ENCODE results near the gene RASSF6. TPM values are rescaled to one million over a fixed set of nuclear protein-coding genes. Genes with fewer than 3 reads are reported as not detected.

RASSF6 gene
- total RNA-seq, 1 experiment from 2014 or later: 2.4 TPM

DNA sequence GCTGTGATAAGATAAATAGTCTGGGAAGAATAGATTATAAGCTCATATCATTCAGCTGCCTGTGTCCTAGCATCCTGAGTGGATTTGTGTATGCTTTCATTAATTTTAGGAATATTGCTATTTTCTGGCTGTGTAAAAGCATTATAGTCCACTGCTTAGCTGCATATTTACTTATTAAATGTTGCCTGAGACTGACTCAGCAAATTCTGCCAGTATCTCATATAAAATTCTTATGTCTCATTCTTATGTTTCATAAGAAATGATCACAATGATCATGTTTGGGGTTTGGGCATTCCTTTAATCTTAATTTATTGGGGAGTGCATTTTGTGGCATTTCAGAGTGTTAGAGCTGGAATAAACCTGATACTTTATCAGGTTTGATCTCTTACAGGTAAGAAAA lies 34.9 kb downstream of the RASSF6 start:
- intact Hi-C loops (cut with micrococcal nuclease; ENCODE audit: unreplicated experiment): no loop called here
- no peaks in the 10 kb centered on the region for H3K4me1 ChIP-seq
- no peak overlapping the region for H3K27ac Mint-ChIP-seq (ENCODE audit: unreplicated experiment)
- H3K4me3 ChIP-seq (ENCODE audit: low read depth, low read length): no peak overlapping the region
- no TSS peak for BruUV-seq (replicated peaks)
- no peaks in the 10 kb centered on the region for H3K9me3 Mint-ChIP-seq (ENCODE audit: unreplicated experiment)
- DNase-seq: no peak
- no peaks in the 10 kb centered on the region for H3K27me3 Mint-ChIP-seq (ENCODE audit: insufficient read depth, unreplicated experiment)
- H3K9me3 ChIP-seq: no peaks in the 10 kb centered on the region
- H3K36me3 ChIP-seq (ENCODE audit: control insufficient read depth, insufficient read depth, low read length): no peaks in the 10 kb centered on the region
- no peaks in the 10 kb centered on the region for H3K36me3 Mint-ChIP-seq (ENCODE audit: insufficient read depth, unreplicated experiment)
- H3K4me3 Mint-ChIP-seq (ENCODE audit: unreplicated experiment): no peak overlapping the region
- no peaks in the 10 kb centered on the region for H3K27me3 ChIP-seq (replicated peaks; ENCODE audit: control insufficient read depth, insufficient read depth, low read length)
- POLR2A ChIA-PET: no interaction called here
- CTCF ChIA-PET: interaction anchor here (1.0 kb wide), 1 partner anchor 244 kb away, joined by 3 read pairs; no protein-coding TSS in a partner anchor
- no peaks in the 10 kb centered on the region for H3K4me1 Mint-ChIP-seq (ENCODE audit: low read depth, unreplicated experiment)
- TF ChIP-seq, protein P1, sequence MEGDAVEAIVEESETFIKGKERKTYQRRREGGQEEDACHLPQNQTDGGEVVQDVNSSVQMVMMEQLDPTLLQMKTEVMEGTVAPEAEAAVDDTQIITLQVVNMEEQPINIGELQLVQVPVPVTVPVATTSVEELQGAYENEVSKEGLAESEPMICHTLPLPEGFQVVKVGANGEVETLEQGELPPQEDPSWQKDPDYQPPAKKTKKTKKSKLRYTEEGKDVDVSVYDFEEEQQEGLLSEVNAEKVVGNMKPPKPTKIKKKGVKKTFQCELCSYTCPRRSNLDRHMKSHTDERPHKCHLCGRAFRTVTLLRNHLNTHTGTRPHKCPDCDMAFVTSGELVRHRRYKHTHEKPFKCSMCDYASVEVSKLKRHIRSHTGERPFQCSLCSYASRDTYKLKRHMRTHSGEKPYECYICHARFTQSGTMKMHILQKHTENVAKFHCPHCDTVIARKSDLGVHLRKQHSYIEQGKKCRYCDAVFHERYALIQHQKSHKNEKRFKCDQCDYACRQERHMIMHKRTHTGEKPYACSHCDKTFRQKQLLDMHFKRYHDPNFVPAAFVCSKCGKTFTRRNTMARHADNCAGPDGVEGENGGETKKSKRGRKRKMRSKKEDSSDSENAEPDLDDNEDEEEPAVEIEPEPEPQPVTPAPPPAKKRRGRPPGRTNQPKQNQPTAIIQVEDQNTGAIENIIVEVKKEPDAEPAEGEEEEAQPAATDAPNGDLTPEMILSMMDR (IDR thresholded peaks at IDR 0.05; ENCODE audit: insufficient read depth in 1 of 2, low read depth in 1 of 2, low read length in 1 of 2, severe bottlenecking in 1 of 2, unreplicated experiment in 1 of 2): no peak

DNA sequence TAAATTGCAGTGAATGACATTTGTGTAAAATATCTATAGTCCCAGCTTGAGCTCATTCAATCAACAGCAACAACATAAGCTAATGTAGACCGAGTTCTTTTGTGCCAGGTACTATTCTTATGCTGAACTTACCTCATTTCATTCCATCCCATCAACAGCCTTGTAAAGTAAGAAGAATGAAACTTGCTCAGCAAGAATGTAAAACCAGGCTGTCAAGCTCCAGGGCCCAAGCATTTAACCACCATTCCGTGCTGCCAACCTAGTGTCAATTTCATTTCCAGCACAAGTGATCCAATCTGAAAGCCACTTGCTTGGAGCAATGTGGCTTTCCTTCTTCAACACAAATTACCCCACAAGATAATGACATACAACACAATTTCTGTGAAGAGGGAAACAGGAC lies 36.6 kb downstream of the RASSF6 start:
- Histone ChIP-seq H3K36me3 (ENCODE audit: control insufficient read depth, insufficient read depth, low read length) (no peaks in the 10 kb centered on the region), H3K27me3 (replicated peaks; ENCODE audit: control insufficient read depth, insufficient read depth, low read length) (no peaks in the 10 kb centered on the region), H3K9me3 (no peaks in the 10 kb centered on the region), H3K4me1 (no peaks in the 10 kb centered on the region), H3K4me3 (ENCODE audit: low read depth, low read length) (no peak overlapping the region)
- intact Hi-C loops (cut with micrococcal nuclease; ENCODE audit: unreplicated experiment): no loop called here
- no peaks in the 10 kb centered on the region for H3K36me3 Mint-ChIP-seq (ENCODE audit: insufficient read depth, unreplicated experiment)
- H3K27me3 Mint-ChIP-seq (ENCODE audit: insufficient read depth, unreplicated experiment): no peaks in the 10 kb centered on the region
- ChIA-PET CTCF (no interaction called here), POLR2A (no interaction called here)
- no peak for DNase-seq
- TF ChIP-seq, protein P1 (IDR thresholded peaks at IDR 0.05; ENCODE audit: insufficient read depth in 1 of 2, low read depth in 1 of 2, low read length in 1 of 2, severe bottlenecking in 1 of 2, unreplicated experiment in 1 of 2): no peak
- BruUV-seq (replicated peaks): no TSS peak
- H3K9me3 Mint-ChIP-seq (ENCODE audit: unreplicated experiment): no peaks in the 10 kb centered on the region
- H3K4me3 Mint-ChIP-seq (ENCODE audit: unreplicated experiment): no peak overlapping the region
- H3K4me1 Mint-ChIP-seq (ENCODE audit: low read depth, unreplicated experiment): no peaks in the 10 kb centered on the region
- H3K27ac Mint-ChIP-seq (ENCODE audit: unreplicated experiment): no peak overlapping the region

DNA sequence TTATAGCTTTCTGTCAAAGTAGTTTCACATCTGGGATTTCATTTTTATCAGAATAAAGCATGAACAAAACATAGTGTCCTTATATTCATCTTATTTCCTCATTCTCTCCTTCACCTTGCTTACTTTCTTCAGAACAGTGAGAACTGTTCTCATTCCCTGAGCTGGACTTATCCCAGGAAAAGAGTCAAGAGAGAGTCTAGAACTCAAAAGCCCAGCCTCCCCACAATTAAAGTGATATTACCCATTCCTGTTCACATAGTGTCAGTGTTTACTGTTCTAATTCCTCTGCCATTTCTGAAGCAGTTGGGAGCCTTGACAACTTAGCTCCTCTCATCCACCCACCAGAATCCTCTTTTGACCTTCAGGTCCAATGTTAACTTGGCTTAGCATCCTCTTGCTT lies 42.9 kb downstream of the RASSF6 start:
- no peak overlapping the region for H3K4me3 Mint-ChIP-seq (ENCODE audit: unreplicated experiment)
- Histone ChIP-seq H3K36me3 (ENCODE audit: control insufficient read depth, insufficient read depth, low read length) (no peaks in the 10 kb centered on the region; the same call in 1 of the 2 replicates), H3K4me3 (ENCODE audit: low read depth, low read length) (no peak overlapping the region), H3K9me3 (no peaks in the 10 kb centered on the region), H3K4me1 (no peaks in the 10 kb centered on the region), H3K27me3 (replicated peaks; ENCODE audit: control insufficient read depth, insufficient read depth, low read length) (no peaks in the 10 kb centered on the region)
- TF ChIP-seq, protein P1 (IDR thresholded peaks at IDR 0.05; ENCODE audit: insufficient read depth in 1 of 2, low read depth in 1 of 2, low read length in 1 of 2, severe bottlenecking in 1 of 2, unreplicated experiment in 1 of 2): no peak
- CTCF ChIA-PET: interaction anchor here (1.2 kb wide), 1 partner anchor 236 kb away, joined by 4 read pairs; no protein-coding TSS in a partner anchor
- H3K4me1 Mint-ChIP-seq (ENCODE audit: low read depth, unreplicated experiment): no peaks in the 10 kb centered on the region
- DNase-seq: no peak
- intact Hi-C loops (cut with micrococcal nuclease; ENCODE audit: unreplicated experiment): loop anchor here (10.0 kb wide), 1 partner anchor 263 kb away; no protein-coding TSS in a partner anchor
- POLR2A ChIA-PET: no interaction called here
- H3K27ac Mint-ChIP-seq (ENCODE audit: unreplicated experiment): no peak overlapping the region
- no peaks in the 10 kb centered on the region for H3K36me3 Mint-ChIP-seq (ENCODE audit: insufficient read depth, unreplicated experiment)
- H3K9me3 Mint-ChIP-seq (ENCODE audit: unreplicated experiment): no peaks in the 10 kb centered on the region
- H3K27me3 Mint-ChIP-seq (ENCODE audit: insufficient read depth, unreplicated experiment): no peaks in the 10 kb centered on the region
- no TSS peak for BruUV-seq (replicated peaks)
